MM.1S (cell line): ENCODE measurements around the gene IGF1R.
A peak's percentile ranks its signal among the peaks of the same experiment; 100 is the strongest.

Experiments used
- DNase-seq: peaks from one replicate; pipeline ENCODE4 v3.0.0-alpha.2; 2015
- H2AFZ ChIP-seq: fragments of 300-600 bp; sonication (generic); 2 replicates; pipeline ENCODE4 v1.6.0; 2016; ENCODE audit warnings: antibody characterized with exemption, low read length
- H3F3A ChIP-seq: fragments of 300-600 bp; sonication (generic); 2 replicates; pipeline ENCODE4 v1.6.1; 2016; ENCODE audit warnings: mild to moderate bottlenecking, antibody characterized with exemption, low read length, moderate library complexity, mixed read lengths; ENCODE audit not compliant: insufficient read depth
- H3K27ac ChIP-seq: fragments of 300-600 bp; sonication (generic); 2 replicates; pipeline ENCODE4 v1.5.1; 2016; ENCODE audit warnings: mild to moderate bottlenecking, low read length
- H3K27me3 ChIP-seq: fragments of 300-600 bp; sonication (generic); replicated peaks from 2 replicates; pipeline ENCODE4 v1.6.0; 2016; ENCODE audit warnings: low read length; ENCODE audit not compliant: insufficient read depth
- H3K36me3 ChIP-seq: fragments of 300-600 bp; sonication (generic); replicated peaks from 2 replicates; pipeline ENCODE4 v1.6.1; 2016; ENCODE audit warnings: mild to moderate bottlenecking, low read length, mixed read lengths; ENCODE audit not compliant: insufficient read depth
- H3K4me1 ChIP-seq: fragments of 300-600 bp; sonication (generic); 2 replicates; pipeline ENCODE4 v1.6.1; 2016; ENCODE audit warnings: low read length, mixed read lengths
- H3K4me2 ChIP-seq: fragments of 300-600 bp; sonication (generic); 2 replicates; pipeline ENCODE4 v1.6.0; 2016; ENCODE audit warnings: low read depth, low read length
- H3K4me3 ChIP-seq: fragments of 300-600 bp; sonication (generic); 2 replicates; pipeline ENCODE4 v1.5.1; 2016; ENCODE audit warnings: low read length, mixed read lengths
- H3K79me2 ChIP-seq: fragments of 300-600 bp; sonication (generic); 2 replicates; pipeline ENCODE4 v1.6.1; 2016; ENCODE audit warnings: mixed run types, low read length, mixed read lengths
- H3K9ac ChIP-seq: fragments of 300-600 bp; sonication (generic); 2 replicates; pipeline ENCODE4 v1.6.1; 2016; ENCODE audit warnings: low read length, mixed read lengths
- H3K9me2 ChIP-seq: fragments of 300-600 bp; sonication (generic); replicated peaks from 2 replicates; pipeline ENCODE4 v1.6.1; 2016; ENCODE audit warnings: mild to moderate bottlenecking, low read length, mixed read lengths; ENCODE audit not compliant: insufficient read depth
- H3K9me3 ChIP-seq: fragments of 300-600 bp; sonication (generic); replicated peaks from 2 replicates; pipeline ENCODE4 v1.6.1; 2016; ENCODE audit warnings: mild to moderate bottlenecking, low read length, mixed read lengths; ENCODE audit not compliant: insufficient read depth
- H4K20me1 ChIP-seq: fragments of 300-600 bp; sonication (generic); 2 replicates; pipeline ENCODE4 v1.6.1; 2016; ENCODE audit warnings: mild to moderate bottlenecking, low read length, moderate library complexity, mixed read lengths; ENCODE audit not compliant: insufficient read depth
- EZH2 ChIP-seq: fragments of 300-600 bp; sonication (generic); optimal IDR thresholded peaks from 2 replicates; pipeline ENCODE3; 2017; ENCODE audit warnings: low read depth, mild to moderate bottlenecking, antibody characterized with exemption, low read length, mixed read lengths
- EZH2phosphoT487 ChIP-seq: fragments of 300-600 bp; sonication (generic); IDR thresholded peaks from 2 replicates; pipeline ENCODE4 v1.6.1; 2018; ENCODE audit warnings: antibody characterized with exemption, low read length
- TF ChIP-seq, protein P1 (sequence below): fragments of 300-600 bp; sonication (generic); IDR thresholded peaks from 2 replicates; pipeline ENCODE4 v1.5.1; 2016; ENCODE audit warnings: antibody characterized with exemption, low read length, mixed read lengths

IGF1R gene

DNA sequence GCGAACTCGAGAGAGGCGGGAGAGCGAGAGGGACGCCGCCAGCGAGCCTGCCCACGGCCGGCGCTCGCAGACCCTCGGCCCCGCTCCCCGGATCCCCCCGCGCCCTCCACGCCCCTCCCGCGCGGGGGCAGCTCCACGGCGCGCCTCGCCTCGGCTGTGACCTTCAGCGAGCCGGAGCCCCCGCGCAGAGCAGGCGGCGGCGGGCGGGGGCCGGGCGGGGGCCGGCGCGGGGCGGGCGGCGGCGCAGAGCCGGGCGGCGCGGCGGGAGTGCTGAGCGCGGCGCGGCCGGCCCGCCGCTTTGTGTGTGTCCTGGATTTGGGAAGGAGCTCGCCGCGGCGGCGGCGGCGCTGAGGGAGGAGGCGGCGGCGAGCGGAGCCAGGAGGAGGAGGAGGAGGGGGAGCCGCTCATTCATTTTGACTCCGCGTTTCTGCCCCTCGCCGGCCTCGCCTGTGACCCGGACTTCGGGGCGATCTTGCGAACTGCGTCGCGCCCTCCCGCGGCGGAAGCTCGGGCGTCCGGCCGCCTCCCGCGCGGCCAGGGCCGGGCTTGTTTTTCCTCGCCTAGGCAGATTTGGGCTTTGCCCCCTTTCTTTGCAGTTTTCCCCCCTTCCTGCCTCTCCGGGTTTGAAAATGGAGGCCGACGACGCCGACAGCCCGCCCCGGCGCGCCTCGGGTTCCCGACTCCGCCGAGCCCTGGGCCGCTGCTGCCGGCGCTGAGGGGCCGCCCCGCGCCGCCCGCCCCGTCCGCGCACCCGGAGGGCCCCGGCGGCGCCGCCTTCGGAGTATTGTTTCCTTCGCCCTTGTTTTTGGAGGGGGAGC, 524 bp downstream of the IGF1R start:
- H3K9me3 ChIP-seq, result no peaks in the 10 kb centered on the region
- peaks cover 46% of the 10 kb centered on the region for H3K79me2 ChIP-seq
- TF ChIP-seq EZH2phosphoT487 (no peak), EZH2 (no peak)
- TF ChIP-seq, protein P1, sequence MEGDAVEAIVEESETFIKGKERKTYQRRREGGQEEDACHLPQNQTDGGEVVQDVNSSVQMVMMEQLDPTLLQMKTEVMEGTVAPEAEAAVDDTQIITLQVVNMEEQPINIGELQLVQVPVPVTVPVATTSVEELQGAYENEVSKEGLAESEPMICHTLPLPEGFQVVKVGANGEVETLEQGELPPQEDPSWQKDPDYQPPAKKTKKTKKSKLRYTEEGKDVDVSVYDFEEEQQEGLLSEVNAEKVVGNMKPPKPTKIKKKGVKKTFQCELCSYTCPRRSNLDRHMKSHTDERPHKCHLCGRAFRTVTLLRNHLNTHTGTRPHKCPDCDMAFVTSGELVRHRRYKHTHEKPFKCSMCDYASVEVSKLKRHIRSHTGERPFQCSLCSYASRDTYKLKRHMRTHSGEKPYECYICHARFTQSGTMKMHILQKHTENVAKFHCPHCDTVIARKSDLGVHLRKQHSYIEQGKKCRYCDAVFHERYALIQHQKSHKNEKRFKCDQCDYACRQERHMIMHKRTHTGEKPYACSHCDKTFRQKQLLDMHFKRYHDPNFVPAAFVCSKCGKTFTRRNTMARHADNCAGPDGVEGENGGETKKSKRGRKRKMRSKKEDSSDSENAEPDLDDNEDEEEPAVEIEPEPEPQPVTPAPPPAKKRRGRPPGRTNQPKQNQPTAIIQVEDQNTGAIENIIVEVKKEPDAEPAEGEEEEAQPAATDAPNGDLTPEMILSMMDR, result no peak
- H3K4me3 ChIP-seq, result peak overlapping the region; percentile 77
- peaks cover 13% of the 10 kb centered on the region; the same call in 1 of the 2 replicates for H4K20me1 ChIP-seq
- DNase-seq, result peak; percentile 59
- H3K27me3 ChIP-seq, result no peaks in the 10 kb centered on the region
- no peaks in the 10 kb centered on the region for H3K9me2 ChIP-seq
- peak overlapping the region; percentile 78 for H2AFZ ChIP-seq
- peak overlapping the region; percentile 79; the same call in 1 of the 2 replicates for H3K4me2 ChIP-seq
- H3K27ac ChIP-seq, result peak overlapping the region; percentile 57; the same call in 1 of the 2 replicates
- H3K9ac ChIP-seq, result peak overlapping the region; percentile 74
- H3F3A ChIP-seq, result peaks cover 6% of the 10 kb centered on the region
- H3K4me1 ChIP-seq, result peaks cover 18% of the 10 kb centered on the region
- H3K36me3 ChIP-seq, result no peaks in the 10 kb centered on the region

DNA sequence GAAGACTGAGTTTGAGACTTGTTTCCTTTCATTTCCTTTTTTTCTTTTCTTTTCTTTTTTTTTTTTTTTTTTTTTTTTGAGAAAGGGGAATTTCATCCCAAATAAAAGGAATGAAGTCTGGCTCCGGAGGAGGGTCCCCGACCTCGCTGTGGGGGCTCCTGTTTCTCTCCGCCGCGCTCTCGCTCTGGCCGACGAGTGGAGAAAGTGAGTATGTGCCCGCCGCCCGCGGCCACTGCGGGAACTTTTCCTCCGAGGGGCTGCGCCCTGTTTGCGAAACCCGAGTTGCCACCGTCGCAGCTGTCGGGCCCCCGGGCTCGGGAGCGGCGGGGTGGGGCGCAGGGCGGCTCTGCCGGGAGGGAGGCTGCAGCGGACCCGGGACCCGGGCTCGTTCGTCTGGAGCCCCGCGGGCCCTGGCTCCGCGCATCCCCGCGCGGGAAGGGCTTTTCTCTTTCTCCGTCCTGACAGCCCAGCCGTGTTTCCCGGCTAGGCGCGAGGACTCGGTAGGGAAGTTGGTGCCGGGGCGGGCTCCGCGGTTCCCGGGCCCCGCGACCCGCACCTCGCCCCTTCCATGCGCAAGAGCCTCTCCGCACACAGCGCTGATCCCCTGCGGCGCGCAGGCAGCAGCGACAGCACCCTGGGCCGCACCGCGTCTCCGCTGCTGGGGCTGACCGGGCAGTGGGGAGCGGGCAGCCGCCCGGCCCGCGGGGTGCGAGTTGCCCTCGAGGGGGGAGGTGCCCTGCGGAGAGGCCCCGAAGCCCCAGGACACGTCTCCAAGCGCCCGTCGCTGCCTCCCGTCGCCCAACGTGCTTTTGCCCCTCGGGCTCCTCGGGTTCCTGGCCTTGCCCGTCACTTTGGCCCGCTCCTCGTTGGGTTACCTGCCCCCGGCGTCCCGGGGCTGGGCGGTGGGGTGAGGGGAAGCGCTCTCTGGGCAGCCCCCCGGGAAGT, 1.4 kb downstream of the IGF1R start:
- Histone ChIP-seq H3F3A (peaks cover 6% of the 10 kb centered on the region), H3K4me2 (peak overlapping the region; percentile 79), H3K79me2 (peaks cover 54% of the 10 kb centered on the region), H3K4me1 (peaks cover 18% of the 10 kb centered on the region), H3K4me3 (peak overlapping the region; percentile 77), H3K27ac (no peak overlapping the region), H3K27me3 (no peaks in the 10 kb centered on the region), H3K36me3 (no peaks in the 10 kb centered on the region), H3K9ac (peak overlapping the region; percentile 74; the same call in 1 of the 2 replicates), H4K20me1 (peaks cover 13% of the 10 kb centered on the region; the same call in 1 of the 2 replicates), H3K9me3 (no peaks in the 10 kb centered on the region), H3K9me2 (no peaks in the 10 kb centered on the region), H2AFZ (0 out of 2 replicates have a peak overlapping the region, but pooled peaks have one; percentile 40)
- TF ChIP-seq EZH2phosphoT487 (no peak), EZH2 (no peak)
- TF ChIP-seq, protein P1, result 0 out of 2 replicates have a peak, but pooled peaks have one; percentile 6
- DNase-seq, result peak; percentile 43

DNA sequence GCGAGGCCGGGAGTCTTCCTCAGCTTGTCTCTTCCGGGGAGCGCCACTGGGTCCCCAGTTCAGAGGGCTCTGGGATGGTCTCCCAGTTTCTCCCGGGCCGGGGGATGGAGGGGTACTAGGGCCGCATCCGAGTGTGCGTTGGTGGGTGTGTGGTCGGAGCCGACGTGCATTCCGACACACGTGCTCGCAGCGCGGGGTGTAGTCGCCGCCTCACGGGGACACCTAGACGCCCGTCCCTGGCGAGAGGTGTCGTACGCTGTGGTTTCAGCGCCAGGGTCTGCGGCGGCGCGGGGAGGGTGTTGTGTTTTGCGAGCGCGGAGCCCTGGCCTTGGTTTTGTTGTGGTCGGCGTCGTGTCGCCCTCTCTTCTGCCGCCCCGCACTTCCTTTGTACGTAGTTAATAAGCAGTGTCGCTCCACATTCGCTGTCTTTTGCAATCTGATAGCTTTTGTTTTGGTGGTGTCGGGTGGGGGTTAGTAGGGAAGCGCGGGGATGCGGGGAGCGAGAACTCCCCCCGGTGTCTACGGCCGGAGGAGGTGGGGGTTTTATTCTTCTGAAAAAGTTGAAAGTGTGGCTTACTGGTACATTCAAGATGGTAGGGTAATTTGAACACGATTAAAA, 2.2 kb downstream of the IGF1R start:
- no peak for TF ChIP-seq EZH2
- TF ChIP-seq, protein P1, result no peak
- TF ChIP-seq EZH2phosphoT487, result no peak
- no peak overlapping the region for H3K27ac ChIP-seq
- no peaks in the 10 kb centered on the region for H3K27me3 ChIP-seq
- no peaks in the 10 kb centered on the region for H3K36me3 ChIP-seq
- H3K79me2 ChIP-seq, result peaks cover 62% of the 10 kb centered on the region
- H3F3A ChIP-seq, result peaks cover 6% of the 10 kb centered on the region
- peak overlapping the region; percentile 77 for H3K4me3 ChIP-seq
- H3K4me1 ChIP-seq, result peaks cover 18% of the 10 kb centered on the region
- H3K9me3 ChIP-seq, result no peaks in the 10 kb centered on the region
- no peaks in the 10 kb centered on the region for H3K9me2 ChIP-seq
- peak overlapping the region; percentile 79 for H3K4me2 ChIP-seq
- peaks cover 13% of the 10 kb centered on the region; the same call in 1 of the 2 replicates for H4K20me1 ChIP-seq
- no peak overlapping the region for H2AFZ ChIP-seq
- no peak for DNase-seq
- no peak overlapping the region for H3K9ac ChIP-seq
